ENCODE data around the gene MYL12A.
A peak's percentile ranks its signal among the peaks of the same experiment; 100 is the strongest.

Gene MYL12A

GRCh38 chr18:3284501-3284900, 36.9 kb downstream of the MYL12A start:
- no peak for DNase-seq

- DNase-seq, result no peak
Observed at GRCh38 chr18:3286159-3286558, 38.6 kb downstream of the MYL12A start.

DNA sequence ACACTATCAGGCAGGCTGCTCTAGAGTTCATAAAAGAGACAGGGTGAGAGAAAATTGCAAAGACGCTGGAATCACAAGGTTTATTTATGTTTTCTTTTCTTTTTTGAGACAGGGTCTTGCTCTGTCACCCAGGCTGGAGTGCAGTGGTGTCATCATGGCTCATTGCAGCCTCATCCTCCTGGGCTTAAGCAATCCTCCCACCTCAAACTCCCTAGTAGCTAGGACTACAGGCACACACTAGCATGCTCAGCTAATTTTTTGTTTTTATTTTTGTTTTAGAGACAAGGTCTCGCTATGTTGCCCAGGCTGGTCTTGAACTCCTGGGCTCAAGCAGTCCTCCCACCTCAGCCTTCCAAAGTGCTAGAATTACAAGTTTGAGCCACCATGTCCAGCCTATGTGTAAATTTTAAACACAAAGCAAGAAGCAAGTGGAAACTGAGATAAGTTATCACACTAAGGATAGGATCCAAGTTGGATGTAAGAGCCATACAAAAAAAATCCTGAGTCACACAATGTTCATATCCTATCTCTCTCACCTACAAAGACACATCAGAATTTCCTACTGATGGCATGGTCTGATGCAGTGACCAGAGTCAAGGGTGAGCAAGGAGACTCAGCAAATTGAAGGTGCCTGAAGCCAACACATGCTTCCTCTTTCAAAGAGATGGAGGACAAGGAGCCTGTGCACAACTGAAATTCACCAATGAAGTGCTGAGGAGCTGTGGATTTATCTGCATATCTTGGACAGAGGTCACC, 45.8 kb downstream of the MYL12A start:
- no peak for DNase-seq

DNA sequence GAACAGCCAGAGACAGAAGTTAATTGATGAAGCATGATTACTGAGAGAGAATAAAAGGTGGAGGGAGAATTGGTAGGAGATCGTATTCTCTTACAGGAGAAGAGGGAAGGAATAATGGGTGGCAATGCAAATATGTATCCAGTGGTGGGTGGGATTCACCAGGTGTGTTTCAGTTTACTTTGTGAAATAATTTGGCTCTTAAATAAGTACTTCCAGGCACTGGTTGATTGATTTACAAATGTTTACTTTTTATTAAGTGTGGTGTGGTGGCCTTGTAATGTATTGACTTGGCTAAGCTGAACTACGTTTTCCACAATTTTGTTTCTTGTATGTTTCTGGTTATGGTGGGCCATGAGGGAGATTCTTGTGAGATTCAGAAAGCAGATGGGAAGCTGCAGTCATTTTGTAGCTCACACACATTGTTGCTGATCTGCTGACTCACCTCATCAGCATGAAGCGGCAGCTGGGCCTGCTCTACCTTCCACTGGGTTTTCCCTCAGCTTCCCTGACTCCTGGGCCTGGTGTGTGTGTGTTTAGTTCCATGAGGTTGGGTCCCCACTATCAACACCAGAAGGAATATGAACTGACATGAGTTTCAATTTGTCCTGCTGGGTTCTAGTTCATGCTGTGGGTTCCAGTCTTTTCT, 47.0 kb downstream of the MYL12A start:
- DNase-seq, result no peak

GRCh38 chr18:3297025-3297984, 49.7 kb downstream of the MYL12A start:
- peak; percentile 78 for DNase-seq

DNA sequence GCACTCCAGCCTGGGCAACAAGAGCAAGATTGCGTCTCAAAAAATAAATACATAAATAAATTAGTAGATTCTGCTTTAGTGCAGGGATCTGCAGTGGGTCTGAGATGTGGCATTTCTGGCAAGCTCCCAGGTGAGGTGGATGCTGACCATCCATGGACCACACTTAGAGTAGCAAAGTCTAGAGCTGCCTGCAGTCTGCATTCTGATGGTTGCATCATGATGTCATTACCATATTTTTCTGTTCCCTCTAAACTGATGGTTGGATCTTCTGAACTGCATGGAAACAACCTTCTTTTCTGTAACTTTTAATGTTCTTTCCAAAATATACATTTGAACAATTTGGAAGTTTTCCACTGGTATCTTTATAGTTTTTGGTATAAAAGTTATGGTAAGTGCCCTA, 57.2 kb downstream of the MYL12A start:
- DNase-seq, result no peak

DNA sequence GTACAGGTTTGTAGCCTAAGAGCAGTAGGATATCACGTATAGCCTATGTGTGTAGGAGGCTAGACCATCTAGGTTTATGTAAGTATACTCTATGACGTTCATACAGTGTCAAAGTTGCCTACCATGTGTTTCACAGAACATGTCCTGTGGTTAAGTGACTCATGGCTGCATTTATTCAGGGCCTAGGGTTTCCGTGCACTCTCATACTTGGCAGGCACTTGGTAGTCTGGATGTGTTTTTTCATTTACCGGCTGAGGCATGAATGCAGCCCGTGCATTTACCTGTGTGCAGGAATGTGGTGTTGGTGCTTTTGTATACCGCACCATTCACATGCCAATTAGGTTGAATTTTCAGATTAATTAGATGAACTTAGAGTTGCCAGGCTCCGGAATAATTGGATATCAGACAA, 57.8 kb downstream of the MYL12A start:
- no peak for DNase-seq

Measured in right forelimb (tissue), 1 donor.